NT2/D1 (cell line): Measurements from ENCODE around the gene CCNE1.

Experiments
- DNase-seq: peaks from one replicate; pipeline ENCODE4 v3.0.0-alpha.2; 2011; ENCODE audit warnings: low read depth, low spot score
- H3K27me3 ChIP-seq: 2 replicates; pipeline ENCODE4 v1.6.0; 2011; ENCODE audit warnings: mild to moderate bottlenecking; ENCODE audit not compliant: insufficient read length, insufficient read depth
- H3K36me3 ChIP-seq: 2 replicates; pipeline ENCODE4 v1.6.1; 2011; ENCODE audit warnings: mild to moderate bottlenecking, low read length, mixed read lengths; ENCODE audit not compliant: insufficient read depth, insufficient read length
- H3K4me1 ChIP-seq: 2 replicates; pipeline ENCODE4 v1.5.1; 2011; ENCODE audit not compliant: insufficient read depth, insufficient read length
- H3K4me3 ChIP-seq: 2 replicates; pipeline ENCODE4 v1.5.1; 2011; ENCODE audit warnings: low read depth; ENCODE audit not compliant: insufficient read length
- H3K9ac ChIP-seq: 2 replicates; pipeline ENCODE4 v1.6.0; 2011; ENCODE audit warnings: low read depth; ENCODE audit not compliant: insufficient read length
- H3K9me3 ChIP-seq: 2 replicates; pipeline ENCODE4 v1.5.1; 2011; ENCODE audit warnings: mild to moderate bottlenecking, low read length; ENCODE audit not compliant: insufficient read depth
- SUZ12 ChIP-seq: IDR thresholded peaks from 2 replicates; pipeline ENCODE4 v1.6.1; 2011; ENCODE audit not compliant: insufficient read length, insufficient read depth; ENCODE audit errors: extremely low read depth
- YY1 ChIP-seq: IDR thresholded peaks from 2 replicates; pipeline ENCODE4 v1.6.1; 2011; ENCODE audit not compliant: insufficient read length, insufficient read depth
- ZNF274 ChIP-seq: IDR thresholded peaks from 2 replicates; pipeline ENCODE4 v1.6.1; 2011; ENCODE audit warnings: mild to moderate bottlenecking, low read depth, low read length

CCNE1 gene

GRCh38 chr19:29871143-29871542 is 59.4 kb downstream of the CCNE1 start:
- TF ChIP-seq SUZ12, result no peak
- TF ChIP-seq YY1, result no peak
- no peak for TF ChIP-seq ZNF274
- Histone ChIP-seq H3K9ac (no peak overlapping the region), H3K4me1 (no peaks in the 10 kb centered on the region), H3K36me3 (no peaks in the 10 kb centered on the region), H3K27me3 (peaks cover 6% of the 10 kb centered on the region), H3K9me3 (peaks cover 16% of the 10 kb centered on the region; the same call in 1 of the 2 replicates), H3K4me3 (no peak overlapping the region)
- DNase-seq, result no peak

- H3K27me3 ChIP-seq, result peaks cover 6% of the 10 kb centered on the region
- no peak overlapping the region for H3K4me3 ChIP-seq
- no peak overlapping the region for H3K9ac ChIP-seq
- no peaks in the 10 kb centered on the region for H3K4me1 ChIP-seq
- DNase-seq, result no peak
- H3K9me3 ChIP-seq, result peaks cover 16% of the 10 kb centered on the region; the same call in 1 of the 2 replicates
- TF ChIP-seq YY1, result no peak
- no peak for TF ChIP-seq ZNF274
- TF ChIP-seq SUZ12, result no peak
- H3K36me3 ChIP-seq, result no peaks in the 10 kb centered on the region
Observed at GRCh38 chr19:29872224-29872731, 60.5 kb downstream of the CCNE1 start.

GRCh38 chr19:29873024-29873800 is 61.4 kb downstream of the CCNE1 start:
- peak overlapping the region; percentile 35 for H3K4me3 ChIP-seq

More at GRCh38 chr19:29873024-29873800, 61.4 kb downstream of the CCNE1 start:
- TF ChIP-seq SUZ12 (no peak), ZNF274 (no peak), YY1 (no peak)
- Histone ChIP-seq H3K36me3 (no peaks in the 10 kb centered on the region), H3K27me3 (peaks cover 6% of the 10 kb centered on the region), H3K4me1 (no peaks in the 10 kb centered on the region), H3K9ac (peak overlapping the region; percentile 66), H3K9me3 (peaks cover 7% of the 10 kb centered on the region; the same call in 1 of the 2 replicates)
- no peak for DNase-seq
